LNCaP clone FGC (cell line): ENCODE results near the gene ESRRG.

Experiments used
- DNase-seq: peaks from one replicate; pipeline ENCODE4 v3.0.0-alpha.2; 2011; ENCODE audit warnings: low read depth
- H3K4me3 ChIP-seq: 2 replicates; pipeline ENCODE4 v1.5.1; 2011; ENCODE audit warnings: mild to moderate bottlenecking, low read depth, low read length, control low read depth
- TF ChIP-seq, protein P1 (sequence below): IDR thresholded peaks from 2 replicates; pipeline ENCODE4 v1.5.1; 2012; ENCODE audit warnings: mild to moderate bottlenecking; ENCODE audit not compliant: control insufficient read depth, insufficient read depth; ENCODE audit errors: extremely low read depth

The ESRRG gene

DNA sequence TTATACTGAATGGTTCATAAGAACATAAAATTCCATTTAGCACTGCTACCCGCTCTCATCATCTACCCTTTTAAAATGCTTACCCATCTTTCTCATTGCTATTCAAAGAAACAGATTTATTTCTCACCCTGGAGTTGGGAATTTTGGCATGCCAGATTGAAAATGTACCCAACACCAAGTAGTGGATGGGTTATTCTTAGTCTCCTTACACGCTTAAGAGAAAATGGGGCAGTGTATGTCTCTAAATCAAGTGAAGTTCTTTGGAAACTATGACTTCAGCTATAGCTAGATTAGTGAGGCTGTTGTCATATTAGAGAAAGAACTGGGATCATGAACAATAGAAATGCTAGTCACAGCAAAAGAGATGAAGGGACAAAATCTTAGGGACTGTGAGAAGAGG lies 27.7 kb upstream of the ESRRG start:
- no peak overlapping the region for H3K4me3 ChIP-seq
- DNase-seq, result no peak
- TF ChIP-seq, protein P1, sequence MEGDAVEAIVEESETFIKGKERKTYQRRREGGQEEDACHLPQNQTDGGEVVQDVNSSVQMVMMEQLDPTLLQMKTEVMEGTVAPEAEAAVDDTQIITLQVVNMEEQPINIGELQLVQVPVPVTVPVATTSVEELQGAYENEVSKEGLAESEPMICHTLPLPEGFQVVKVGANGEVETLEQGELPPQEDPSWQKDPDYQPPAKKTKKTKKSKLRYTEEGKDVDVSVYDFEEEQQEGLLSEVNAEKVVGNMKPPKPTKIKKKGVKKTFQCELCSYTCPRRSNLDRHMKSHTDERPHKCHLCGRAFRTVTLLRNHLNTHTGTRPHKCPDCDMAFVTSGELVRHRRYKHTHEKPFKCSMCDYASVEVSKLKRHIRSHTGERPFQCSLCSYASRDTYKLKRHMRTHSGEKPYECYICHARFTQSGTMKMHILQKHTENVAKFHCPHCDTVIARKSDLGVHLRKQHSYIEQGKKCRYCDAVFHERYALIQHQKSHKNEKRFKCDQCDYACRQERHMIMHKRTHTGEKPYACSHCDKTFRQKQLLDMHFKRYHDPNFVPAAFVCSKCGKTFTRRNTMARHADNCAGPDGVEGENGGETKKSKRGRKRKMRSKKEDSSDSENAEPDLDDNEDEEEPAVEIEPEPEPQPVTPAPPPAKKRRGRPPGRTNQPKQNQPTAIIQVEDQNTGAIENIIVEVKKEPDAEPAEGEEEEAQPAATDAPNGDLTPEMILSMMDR, result no peak

DNA sequence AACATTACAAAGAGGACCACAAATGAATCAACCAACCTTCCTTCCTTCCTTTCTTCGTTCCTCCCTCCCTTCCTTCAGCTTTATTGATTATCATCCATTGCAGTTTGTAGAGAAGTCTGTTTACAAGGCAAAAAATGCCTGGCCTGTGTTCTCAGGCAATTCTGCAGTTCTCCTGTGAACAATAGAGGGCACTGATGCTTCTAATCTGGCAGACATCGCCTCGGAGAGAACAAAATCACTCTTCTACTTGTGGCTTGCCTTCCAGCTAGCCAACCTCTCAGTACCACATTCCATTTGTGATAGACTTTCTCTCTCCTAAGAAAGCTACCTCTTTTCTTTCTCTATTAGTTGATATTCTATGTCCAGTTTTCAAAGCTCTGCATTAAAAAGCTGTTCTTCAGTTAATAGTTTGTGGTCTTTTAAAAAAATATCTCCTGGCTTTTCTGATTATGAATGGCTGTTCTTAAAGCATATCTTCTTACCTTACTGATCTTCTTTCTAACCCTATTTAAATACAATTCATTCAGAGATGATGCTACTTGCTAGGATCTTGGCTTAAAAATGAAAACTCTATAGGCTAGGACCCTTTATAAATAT lies 26.9 kb upstream of the ESRRG start:
- no peak for DNase-seq
- H3K4me3 ChIP-seq, result no peak overlapping the region
- TF ChIP-seq, protein P1, result peak; percentile 90

DNA sequence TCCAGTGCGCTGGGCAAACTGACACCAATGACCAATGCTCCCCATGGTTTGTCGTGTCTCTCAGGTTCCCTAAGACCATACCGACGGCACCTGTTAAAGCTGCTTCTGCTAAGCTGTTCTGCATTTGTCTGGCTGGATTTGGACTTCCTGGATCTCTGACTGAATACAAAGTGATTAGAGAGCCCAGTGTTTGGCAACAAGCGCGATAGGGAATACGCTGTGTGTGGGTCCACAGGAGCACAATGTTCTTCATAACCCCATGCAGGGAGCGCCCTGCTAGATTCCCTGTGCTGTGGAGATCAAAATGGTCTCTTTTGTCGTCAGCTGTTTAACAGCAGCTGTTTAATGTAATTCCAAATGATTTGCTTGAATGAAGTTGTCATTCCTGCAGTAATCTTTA lies 26.0 kb upstream of the ESRRG start:
- no peak for DNase-seq
- TF ChIP-seq, protein P1, result no peak
- H3K4me3 ChIP-seq, result no peak overlapping the region

DNA sequence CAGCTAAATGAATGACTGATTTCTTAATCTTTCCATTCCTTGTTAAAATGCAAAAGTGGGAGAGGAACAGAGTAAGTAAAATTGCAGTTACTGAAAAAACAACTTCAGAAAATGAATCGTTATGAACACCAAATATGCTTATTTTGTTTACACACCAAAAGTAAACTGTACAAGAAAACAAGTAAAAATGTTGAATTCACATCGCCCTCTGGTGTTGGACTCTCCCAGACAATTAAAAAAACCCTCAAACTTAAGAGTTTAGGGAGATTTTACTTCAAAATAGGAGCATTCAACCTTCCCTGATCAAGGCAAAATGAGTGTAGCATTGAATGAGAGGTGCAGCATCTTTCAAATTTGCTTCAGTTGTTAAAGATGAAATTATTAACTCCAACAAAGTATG lies 19.4 kb upstream of the ESRRG start:
- TF ChIP-seq, protein P1, result peak; percentile 37; the same call in 1 of the 2 replicates
- DNase-seq, result no peak
- H3K4me3 ChIP-seq, result no peak overlapping the region

DNA sequence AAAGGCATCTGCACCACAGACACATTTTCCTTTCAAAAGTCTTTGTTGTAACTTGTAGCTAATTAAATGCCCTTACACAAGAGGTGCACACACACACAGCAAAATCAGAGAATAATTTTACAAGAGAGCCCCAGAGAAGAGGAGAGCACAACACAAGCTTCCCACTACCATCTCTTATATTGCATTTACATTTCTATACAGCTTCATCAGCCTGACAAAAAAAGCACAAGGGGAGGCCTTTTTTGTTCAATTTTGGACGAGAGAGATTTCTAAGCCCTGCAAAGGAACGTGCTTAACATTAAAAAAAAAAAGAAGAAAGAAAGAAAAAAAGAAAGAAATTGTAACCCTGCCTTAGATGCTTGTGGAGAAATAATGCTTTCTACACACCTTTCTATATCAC lies 17.1 kb upstream of the ESRRG start:
- DNase-seq, result no peak
- no peak overlapping the region for H3K4me3 ChIP-seq
- TF ChIP-seq, protein P1, result no peak

DNA sequence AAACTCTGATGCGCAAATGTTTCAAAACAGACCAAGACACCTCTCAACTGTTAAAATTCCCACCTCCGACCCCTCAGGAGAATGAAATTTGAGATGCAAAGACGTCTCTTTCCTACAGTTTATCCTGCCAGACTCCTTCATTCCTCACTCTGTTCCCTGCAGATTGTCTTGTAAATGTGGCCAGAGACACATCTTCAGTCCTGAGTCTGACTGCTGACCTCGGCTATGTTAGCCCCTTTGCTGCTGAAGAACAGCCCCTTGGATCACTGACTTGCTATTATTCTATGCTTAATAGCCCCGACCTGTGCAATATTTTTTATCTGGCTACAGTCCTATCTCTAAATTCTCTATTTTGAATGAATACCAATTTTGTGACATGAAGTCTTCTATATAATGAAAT lies 16.6 kb upstream of the ESRRG start:
- H3K4me3 ChIP-seq, result no peak overlapping the region
- no peak for DNase-seq
- TF ChIP-seq, protein P1, result no peak

DNA sequence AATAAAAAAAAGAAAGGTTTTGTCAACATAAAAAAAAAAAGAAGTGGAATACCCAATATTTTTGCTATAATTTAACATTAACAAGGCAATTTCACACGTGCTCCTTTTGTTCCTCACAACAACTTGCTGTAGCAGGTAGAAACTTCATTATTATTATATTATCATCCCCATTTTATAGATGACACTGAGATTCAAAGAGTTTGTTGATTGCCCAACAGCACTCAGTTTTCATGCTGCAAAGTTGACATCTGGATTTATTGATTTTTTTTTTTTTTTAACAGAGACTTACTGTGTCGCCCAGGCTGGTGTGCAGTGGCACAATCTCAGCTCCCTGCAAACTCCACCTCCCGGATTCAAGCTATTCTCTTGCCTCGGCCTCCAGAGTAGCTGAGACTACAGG lies 8.9 kb upstream of the ESRRG start:
- no peak for DNase-seq
- H3K4me3 ChIP-seq, result no peak overlapping the region
- TF ChIP-seq, protein P1, result no peak
